BLaER1 treated with 17β-estradiol and CSF1 and Interleukin-3, amounts not matched to agents 10 nM and 100 nM (cell line): ENCODE data around the gene ERMAP.

Source experiments
- H3K27ac ChIP-seq, 11 experiments: shearing (Covaris generic); formaldehyde crosslinking; 2 replicates each; pipeline ENCODE4 v1.8.1; 2022
- H3K27me3 ChIP-seq, 11 experiments: shearing (Covaris generic); formaldehyde crosslinking; 2 replicates each; pipeline ENCODE4 v1.8.1; 2022
- H3K36me3 ChIP-seq, 11 experiments: shearing (Covaris generic); formaldehyde crosslinking; 2 replicates each; pipeline ENCODE4 v1.8.1; 2022
- H3K4me1 ChIP-seq, 10 experiments: shearing (Covaris generic); formaldehyde crosslinking; 2 replicates each; pipeline ENCODE4 v1.8.1; 2022
- H3K4me2 ChIP-seq, 11 experiments: shearing (Covaris generic); formaldehyde crosslinking; 2 replicates each; pipeline ENCODE4 v1.8.1; 2022
- H3K4me3 ChIP-seq, 10 experiments: shearing (Covaris generic); formaldehyde crosslinking; 2 replicates each; pipeline ENCODE4 v1.8.1; 2022
- H3K9ac ChIP-seq, 11 experiments: shearing (Covaris generic); formaldehyde crosslinking; 2 replicates each; pipeline ENCODE4 v1.8.1; 2022
- H3K9me3 ChIP-seq, 11 experiments: shearing (Covaris generic); formaldehyde crosslinking; replicated peaks in 1 of 11; 2 replicates each; pipeline ENCODE4 v1.8.1; 2022
- H4K20me1 ChIP-seq, 11 experiments: shearing (Covaris generic); formaldehyde crosslinking; 2 replicates each; pipeline ENCODE4 v1.8.1; 2022
- Cebpa-rat ChIP-seq, 11 experiments: shearing (Covaris generic); IDR thresholded peaks; 2 replicates each; pipeline ENCODE4 v1.8.1; 2022

The ERMAP gene

DNA sequence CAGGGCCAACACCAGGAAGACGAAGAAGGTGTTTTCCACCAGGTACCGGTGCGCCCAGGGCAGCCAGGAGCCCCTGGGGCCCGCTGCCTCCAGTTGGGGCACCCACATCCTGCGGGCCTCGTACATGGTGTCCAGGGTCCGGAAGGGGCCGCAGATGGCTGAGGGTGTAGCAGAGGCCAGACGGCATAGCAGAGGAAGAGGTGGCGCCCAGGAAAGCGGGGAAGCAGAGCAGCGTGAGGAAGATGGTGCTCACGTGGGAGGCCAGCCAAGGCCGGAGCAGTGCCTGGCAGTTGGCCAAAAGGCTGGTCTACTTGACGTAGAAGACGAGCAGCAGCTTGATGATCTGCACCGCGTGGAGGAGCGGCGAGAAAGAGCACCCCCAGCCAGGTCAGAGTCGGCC, 69.9 kb downstream of the ERMAP start:
- Histone ChIP-seq H3K9ac (no peak overlapping the region), H3K27me3 (no peaks in the 10 kb centered on the region), H3K4me1 (no peaks in the 10 kb centered on the region), H3K4me2 (no peak overlapping the region), H3K4me3 (no peak overlapping the region), H3K27ac (no peak overlapping the region), H3K36me3 (no peaks in the 10 kb centered on the region), H4K20me1 (no peaks in the 10 kb centered on the region), H3K9me3 (peaks cover 0 to 4% (median 0%) of the 10 kb centered on the region in 11 experiments; a peak in 1 of 22 replicates)
- no peak for TF ChIP-seq Cebpa-rat (IDR thresholded peaks at IDR 0.05)

DNA sequence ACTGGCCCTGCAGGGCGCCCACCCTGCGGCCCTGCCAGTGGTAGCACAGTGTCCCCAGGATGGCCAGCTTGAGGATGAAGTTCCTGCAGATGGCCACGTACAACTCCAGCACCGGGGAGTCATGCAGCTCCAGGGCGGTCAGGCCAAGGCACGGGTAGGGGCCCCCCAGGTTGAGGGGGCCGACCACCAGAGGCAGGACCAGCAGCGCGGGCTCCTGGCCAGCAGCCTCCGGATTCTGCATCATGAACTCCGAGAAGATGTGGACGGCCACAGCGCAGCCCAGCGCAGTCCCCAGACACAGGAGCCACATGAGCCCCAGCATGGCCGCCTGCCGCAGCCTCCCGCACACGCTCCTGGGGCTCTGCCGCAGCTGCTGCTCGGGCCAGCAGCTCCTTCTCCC, 70.4 kb downstream of the ERMAP start:
- Histone ChIP-seq H3K4me2 (no peak overlapping the region), H3K4me1 (no peaks in the 10 kb centered on the region), H3K9ac (no peak overlapping the region), H3K27ac (no peak overlapping the region), H3K4me3 (no peak overlapping the region), H3K9me3 (peaks cover 0 to 4% (median 0%) of the 10 kb centered on the region in 11 experiments; a peak in 1 of 22 replicates), H3K36me3 (no peaks in the 10 kb centered on the region), H4K20me1 (no peaks in the 10 kb centered on the region), H3K27me3 (no peaks in the 10 kb centered on the region)
- TF ChIP-seq Cebpa-rat (IDR thresholded peaks at IDR 0.05): no peak

DNA sequence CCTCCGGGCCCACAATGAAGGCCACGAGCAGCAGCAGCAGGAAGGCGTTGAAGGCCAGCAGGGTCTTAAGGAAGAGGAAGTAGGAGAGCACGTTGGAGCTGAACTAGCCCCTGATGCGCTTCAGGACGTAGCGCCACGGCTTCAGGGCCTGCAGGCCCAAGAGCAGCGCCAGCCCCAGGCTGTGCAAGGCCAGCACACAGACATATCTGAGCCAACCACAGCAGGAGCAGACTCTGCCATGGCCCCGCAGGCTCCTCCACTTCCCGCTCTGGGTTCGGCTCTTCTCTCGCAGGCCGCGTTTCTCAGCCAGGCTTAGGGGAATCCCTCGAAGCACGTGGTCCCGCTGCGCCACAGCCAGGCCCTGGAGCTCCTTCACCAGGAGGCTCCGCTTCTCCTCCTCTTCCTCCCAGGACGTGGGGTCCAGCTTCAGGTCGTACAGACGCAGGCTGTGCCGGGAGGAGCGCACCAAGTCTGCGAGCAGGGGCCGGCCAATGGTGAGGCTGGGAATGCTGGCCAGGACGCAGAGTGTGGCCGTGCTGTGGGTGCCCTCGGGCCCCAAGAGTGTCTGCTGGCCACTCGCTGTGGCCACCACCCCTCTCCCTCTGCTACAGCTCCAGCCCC, 71.2 kb downstream of the ERMAP start:
- H3K4me3 ChIP-seq: no peak overlapping the region
- no peak for TF ChIP-seq Cebpa-rat (IDR thresholded peaks at IDR 0.05)
- no peak overlapping the region for H3K4me2 ChIP-seq
- H3K9ac ChIP-seq: no peak overlapping the region
- peaks cover 0 to 4% (median 0%) of the 10 kb centered on the region in 11 experiments; a peak in 1 of 22 replicates for H3K9me3 ChIP-seq
- H3K27ac ChIP-seq: no peak overlapping the region
- no peaks in the 10 kb centered on the region for H3K4me1 ChIP-seq
- H4K20me1 ChIP-seq: no peaks in the 10 kb centered on the region
- H3K27me3 ChIP-seq: no peaks in the 10 kb centered on the region
- H3K36me3 ChIP-seq: no peaks in the 10 kb centered on the region

DNA sequence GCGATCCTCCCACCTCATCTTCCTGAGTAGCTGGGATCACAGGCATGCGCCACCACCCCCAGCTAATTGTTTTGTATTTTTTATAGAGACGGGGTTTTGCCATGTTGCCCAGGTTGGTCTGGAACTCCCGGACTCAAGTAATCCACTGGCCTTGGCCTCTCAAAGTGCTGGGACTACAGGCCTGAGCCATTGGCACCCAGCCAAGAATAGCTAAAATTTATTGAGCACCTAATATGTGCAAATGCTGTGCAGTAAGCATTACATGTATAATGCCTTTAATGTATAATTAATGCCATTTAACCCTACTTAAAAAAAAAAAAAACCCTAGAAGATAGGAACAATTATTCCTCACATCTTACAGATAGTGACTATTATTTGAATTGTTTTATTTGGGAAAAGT, 72.3 kb downstream of the ERMAP start:
- Histone ChIP-seq H3K4me2 (no peak overlapping the region), H4K20me1 (no peaks in the 10 kb centered on the region), H3K9me3 (peaks cover 0 to 4% (median 0%) of the 10 kb centered on the region in 11 experiments; a peak in 1 of 22 replicates), H3K27ac (no peak overlapping the region), H3K9ac (no peak overlapping the region), H3K27me3 (no peaks in the 10 kb centered on the region), H3K4me3 (no peak overlapping the region), H3K4me1 (no peaks in the 10 kb centered on the region), H3K36me3 (no peaks in the 10 kb centered on the region)
- no peak for TF ChIP-seq Cebpa-rat (IDR thresholded peaks at IDR 0.05)

DNA sequence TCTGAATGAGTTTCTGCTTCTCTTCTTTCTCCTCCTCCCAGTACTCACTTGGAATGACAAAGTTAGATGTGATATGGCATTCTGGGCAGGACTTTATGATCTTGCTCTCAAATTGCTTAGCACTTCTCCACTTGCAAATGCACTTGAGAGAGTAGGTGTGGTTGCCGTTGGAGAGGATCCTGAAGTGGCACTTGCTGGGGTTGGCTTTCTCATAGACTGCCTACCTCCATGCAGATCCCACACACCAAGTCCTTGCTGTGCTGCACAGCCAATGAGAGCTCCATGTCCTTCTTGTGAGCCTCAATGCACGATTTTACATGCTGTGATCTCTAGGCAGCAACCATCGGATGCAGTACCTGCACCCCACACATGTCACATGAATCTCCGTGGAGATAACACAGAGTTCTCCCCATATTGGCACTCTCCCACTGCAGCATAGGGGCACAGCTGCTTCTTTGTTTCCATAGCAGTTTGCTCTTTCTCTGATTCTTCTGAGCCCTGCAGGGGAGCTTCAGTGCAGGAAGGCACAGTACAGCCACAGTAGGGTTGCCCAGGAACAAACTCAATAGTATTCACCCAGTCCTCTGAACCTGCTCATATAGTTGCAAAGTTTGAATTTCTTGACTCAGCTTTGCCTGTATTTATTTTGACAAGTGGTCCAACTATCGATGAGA, 74.7 kb downstream of the ERMAP start:
- H3K9ac ChIP-seq: no peak overlapping the region
- H3K27ac ChIP-seq: no peak overlapping the region
- no peaks in the 10 kb centered on the region for H4K20me1 ChIP-seq
- H3K36me3 ChIP-seq: no peaks in the 10 kb centered on the region
- peaks cover 0 to 11% (median 0%) of the 10 kb centered on the region in 11 experiments; a peak in 3 of 22 replicates for H3K9me3 ChIP-seq
- no peak overlapping the region for H3K4me3 ChIP-seq
- H3K4me1 ChIP-seq: no peaks in the 10 kb centered on the region
- H3K27me3 ChIP-seq: no peaks in the 10 kb centered on the region
- no peak overlapping the region for H3K4me2 ChIP-seq
- no peak for TF ChIP-seq Cebpa-rat (IDR thresholded peaks at IDR 0.05)
